Breast epithelium (tissue), 4 donors: ENCODE data around the gene PTPRN. TPM values are rescaled to one million over a fixed set of nuclear protein-coding genes. Genes with fewer than 3 reads are reported as not detected.

ENCODE experiments used
- DNase-seq, 2 donors: peaks; one replicate each; pipeline ENCODE4 v3.0.0-alpha.2; 2019; ENCODE audit warnings: low spot score in 2 of 2
- H3K27ac ChIP-seq, 2 donors: fragments of 200-600 bp; sonication (generic) in 1 of 2; one replicate each; pipeline ENCODE4 v1.5.1; 2016 to 2019; ENCODE audit warnings: mild to moderate bottlenecking in 1 of 2
- H3K27me3 ChIP-seq, 2 donors: fragments of 200-600 bp; sonication (generic) in 1 of 2; one replicate each; pipeline versions ENCODE4 v1.5.1 to v1.6.0; 2017 to 2019; ENCODE audit warnings: control low read depth in 1 of 2, mild to moderate bottlenecking in 1 of 2
- H3K36me3 ChIP-seq: fragments of 200-600 bp; one replicate; pipeline ENCODE4 v1.5.1; 2019
- H3K4me1 ChIP-seq, 2 donors: fragments of 200-600 bp; sonication (generic); one replicate each; pipeline ENCODE4 v1.5.1; 2016 to 2019; ENCODE audit warnings: control low read depth in 1 of 2
- H3K4me3 ChIP-seq, 3 donors: fragments of 200-600 bp; sonication (generic); 1 replicate in 2 of 3; 2 replicates in 1 of 3; pipeline ENCODE4 v1.5.1; 2016 to 2019; ENCODE audit warnings: mild to moderate bottlenecking in 3 of 3, moderate library complexity in 2 of 3
- H3K9me3 ChIP-seq, 2 donors: fragments of 200-600 bp; sonication (generic) in 1 of 2; one replicate each; pipeline ENCODE4 v1.5.1; 2016 to 2019; ENCODE audit warnings: control low read depth in 1 of 2
- CTCF ChIP-seq, 3 donors: fragments of 450-650 bp; IDR thresholded peaks; one replicate each; pipeline ENCODE4 v1.5.1; 2016 to 2017; ENCODE audit warnings: antibody characterized with exemption in 3 of 3, mild to moderate bottlenecking in 3 of 3, moderate library complexity in 3 of 3
- POLR2A ChIP-seq: fragments of 450-650 bp; IDR thresholded peaks from one replicate; pipeline ENCODE4 v1.6.1; 2016; ENCODE audit warnings: antibody characterized with exemption, mild to moderate bottlenecking, moderate library complexity
- POLR2AphosphoS5 ChIP-seq, 3 donors: sonication (generic); formaldehyde crosslinking; IDR thresholded peaks; one replicate each; pipeline ENCODE4 v1.6.1; 2017; ENCODE audit warnings: antibody characterized with exemption in 3 of 3
- intact Hi-C: fragments of 100-400 bp; cut with DNase I; formaldehyde crosslinking; loops from one replicate; pipeline ENCODE4 v1.15.1; 2023; ENCODE audit warnings: low total_unique reads
- total RNA-seq, 3 donors: library from RNA; depleted of rRNA; stranded (reverse); fragments of >200 nt; gene quantifications; one replicate each; pipeline ENCODE4 v1.1.0, GENCODE V29; 2016

PTPRN gene
- total RNA-seq, 3 donors from 2014 or later: 0.33 to 0.44 TPM; not detected in 1

GRCh38 chr2:219306047-219306446 is 3.2 kb downstream of the PTPRN start:
- Histone ChIP-seq H3K27ac (no peak overlapping the region), H3K4me1 (no peaks in the 10 kb centered on the region), H3K4me3 (no peak overlapping the region), H3K36me3 (no peaks in the 10 kb centered on the region), H3K9me3 (no peaks in the 10 kb centered on the region), H3K27me3 (peaks cover 0 to 40% of the 10 kb centered on the region in 2 donors)
- DNase-seq: no peak
- intact Hi-C loops: no loop called here
- no peak for TF ChIP-seq POLR2AphosphoS5 (IDR thresholded peaks at IDR 0.05)
- no peak for TF ChIP-seq CTCF (IDR thresholded peaks at IDR 0.05)
- TF ChIP-seq POLR2A: no peak

DNA sequence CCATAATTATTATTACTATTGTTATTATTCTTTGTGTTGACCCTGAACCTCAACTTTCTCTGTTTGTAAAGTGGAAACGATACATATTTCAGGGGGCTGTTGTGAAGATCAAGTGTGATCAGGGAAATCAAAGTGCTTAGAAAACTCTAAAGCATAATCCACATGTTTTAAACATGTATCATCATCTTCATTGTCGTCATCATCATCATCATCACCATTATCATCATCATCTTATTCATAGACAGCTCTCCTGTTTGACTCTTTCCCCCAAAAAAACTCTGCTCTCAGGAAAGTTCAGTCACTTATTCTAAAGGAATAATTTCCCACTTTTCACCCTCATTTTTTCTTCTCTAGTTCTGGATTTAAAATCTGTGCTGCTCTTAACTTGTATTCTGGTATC is 5.0 kb downstream of the PTPRN start:
- no peak overlapping the region for H3K4me3 ChIP-seq
- TF ChIP-seq CTCF (IDR thresholded peaks at IDR 0.05) (no peak), POLR2AphosphoS5 (IDR thresholded peaks at IDR 0.05) (no peak), POLR2A (no peak)
- no peak overlapping the region for H3K27ac ChIP-seq
- no peaks in the 10 kb centered on the region for H3K36me3 ChIP-seq
- H3K27me3 ChIP-seq: peaks cover 0 to 27% of the 10 kb centered on the region in 2 donors
- no peaks in the 10 kb centered on the region for H3K9me3 ChIP-seq
- H3K4me1 ChIP-seq: no peaks in the 10 kb centered on the region
- DNase-seq: no peak
- intact Hi-C loops: no loop called here

DNA sequence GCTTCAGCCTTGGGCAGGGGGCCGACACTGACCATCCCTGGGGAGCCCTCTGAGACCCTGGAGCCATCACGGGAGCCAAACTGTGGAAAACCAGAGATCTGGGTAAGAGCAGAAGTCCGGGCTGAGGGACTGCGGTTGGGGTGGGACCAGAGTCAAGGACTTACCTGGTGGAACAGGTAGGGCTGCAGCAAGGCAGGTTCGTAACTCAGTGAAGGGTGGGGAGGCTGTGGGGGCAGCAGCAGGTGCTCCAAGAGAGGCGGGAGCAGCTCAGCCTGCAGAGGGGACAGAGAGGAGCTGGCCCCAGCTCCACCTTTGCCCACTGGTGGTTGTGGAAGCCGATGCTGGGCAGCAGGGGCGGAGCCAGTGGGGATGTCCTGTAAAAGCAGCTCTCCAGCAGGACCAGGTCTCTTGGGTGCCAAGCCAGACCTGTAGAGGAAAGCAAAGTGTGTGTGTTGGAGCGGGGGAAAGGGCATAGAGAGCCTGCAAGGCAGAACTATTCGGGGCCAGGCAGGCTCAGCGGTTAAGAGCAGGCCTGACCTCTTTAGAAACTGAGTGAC is 6.7 kb downstream of the PTPRN start:
- peaks cover 0 to 10% of the 10 kb centered on the region in 2 donors for H3K27me3 ChIP-seq
- no peak overlapping the region for H3K4me3 ChIP-seq
- H3K27ac ChIP-seq: no peak overlapping the region
- no peaks in the 10 kb centered on the region for H3K4me1 ChIP-seq
- no peaks in the 10 kb centered on the region for H3K9me3 ChIP-seq
- DNase-seq: no peak
- no peak for TF ChIP-seq CTCF (IDR thresholded peaks at IDR 0.05)
- no peak for TF ChIP-seq POLR2AphosphoS5 (IDR thresholded peaks at IDR 0.05)
- no peak for TF ChIP-seq POLR2A
- intact Hi-C loops: no loop called here
- no peaks in the 10 kb centered on the region for H3K36me3 ChIP-seq

DNA sequence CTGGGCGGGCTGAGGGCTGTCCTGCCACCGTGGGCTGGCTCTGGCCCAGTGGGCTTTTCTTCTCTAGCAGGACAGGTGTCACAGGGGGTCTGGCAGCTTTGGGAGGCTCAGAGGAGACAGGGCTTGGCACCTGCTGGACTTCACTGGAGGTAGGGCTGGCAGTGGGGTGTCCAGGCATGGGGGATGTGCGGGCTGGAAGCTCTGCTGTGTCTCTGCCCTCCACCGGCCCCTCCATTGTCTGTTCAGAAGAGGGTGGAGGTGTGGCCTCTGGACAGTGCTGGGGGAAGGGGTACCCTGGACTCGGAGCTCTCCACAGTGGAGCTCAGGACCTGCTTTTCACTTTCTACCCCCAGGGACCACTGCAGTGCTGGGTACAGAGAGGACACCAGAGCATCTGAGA is 9.2 kb downstream of the PTPRN start:
- no peak for TF ChIP-seq POLR2A
- no peak for TF ChIP-seq POLR2AphosphoS5 (IDR thresholded peaks at IDR 0.05)
- no peak for TF ChIP-seq CTCF (IDR thresholded peaks at IDR 0.05)
- Histone ChIP-seq H3K27me3 (peaks cover 0 to 3% of the 10 kb centered on the region in 2 donors), H3K36me3 (no peaks in the 10 kb centered on the region), H3K27ac (no peak overlapping the region), H3K9me3 (no peaks in the 10 kb centered on the region), H3K4me3 (no peak overlapping the region), H3K4me1 (peaks cover 0 to 3% of the 10 kb centered on the region in 2 donors)
- DNase-seq: no peak
- intact Hi-C loops: no loop called here

GRCh38 chr2:219299372-219299760 is 9.8 kb downstream of the PTPRN start:
- Histone ChIP-seq H3K9me3 (no peaks in the 10 kb centered on the region), H3K4me1 (peaks cover 0 to 4% of the 10 kb centered on the region in 2 donors), H3K36me3 (no peaks in the 10 kb centered on the region), H3K27me3 (peaks cover 0 to 3% of the 10 kb centered on the region in 2 donors), H3K4me3 (no peak overlapping the region), H3K27ac (no peak overlapping the region)
- DNase-seq: no peak
- no peak for TF ChIP-seq POLR2A
- TF ChIP-seq CTCF (IDR thresholded peaks at IDR 0.05): no peak
- no peak for TF ChIP-seq POLR2AphosphoS5 (IDR thresholded peaks at IDR 0.05)
- intact Hi-C loops: no loop called here
